Tibial artery (tissue), 4 donors: ENCODE measurements around the gene PEMT.

Experiments used
- DNase-seq, 2 donors: peaks; one replicate each; pipeline ENCODE4 v3.0.0-alpha.2; 2019
- H3K27ac ChIP-seq, 2 donors: fragments of 200-600 bp; sonication (generic) in 1 of 2; 1 replicate in 1 of 2; 2 replicates in 1 of 2; pipeline ENCODE4 v1.5.1; 2018 to 2019; ENCODE audit warnings: mild to moderate bottlenecking in 1 of 2
- H3K27me3 ChIP-seq, 2 donors: fragments of 200-600 bp; sonication (generic) in 1 of 2; one replicate each; pipeline versions ENCODE4 v1.5.1 to v1.6.0; 2016 to 2019
- H3K36me3 ChIP-seq, 3 donors: fragments of 200-600 bp; sonication (generic) in 2 of 3; one replicate each; pipeline ENCODE4 v1.5.1; 2016 to 2019; ENCODE audit warnings: mild to moderate bottlenecking in 2 of 3
- H3K4me1 ChIP-seq, 4 donors: fragments of 200-600 bp; sonication (generic) in 2 of 4; 1 replicate in 3 of 4; 2 replicates in 1 of 4; pipeline ENCODE4 v1.5.1; 2016 to 2019
- H3K4me3 ChIP-seq, 2 donors: fragments of 200-600 bp; sonication (generic) in 1 of 2; 1 replicate in 1 of 2; 2 replicates in 1 of 2; pipeline ENCODE4 v1.5.1; 2018 to 2019; ENCODE audit warnings: mild to moderate bottlenecking in 2 of 2
- H3K9me3 ChIP-seq, 3 donors: fragments of 200-600 bp; sonication (generic) in 1 of 3; one replicate each; pipeline ENCODE4 v1.5.1; 2016 to 2019
- intact Hi-C: fragments of 100-400 bp; cut with DNase I; formaldehyde crosslinking; loops from one replicate; pipeline ENCODE4 v1.15.0; 2023; ENCODE audit warnings: low total_unique reads
- TF ChIP-seq, protein P1 (sequence below), 2 experiments: fragments of 200-600 bp in 1 of 2; fragments of 450-650 bp in 1 of 2; IDR thresholded peaks; one replicate each; pipeline ENCODE4 v1.5.1; 2017 to 2019; ENCODE audit warnings: antibody characterized with exemption in 2 of 2, mild to moderate bottlenecking in 1 of 2, moderate library complexity in 1 of 2

The PEMT gene

DNA sequence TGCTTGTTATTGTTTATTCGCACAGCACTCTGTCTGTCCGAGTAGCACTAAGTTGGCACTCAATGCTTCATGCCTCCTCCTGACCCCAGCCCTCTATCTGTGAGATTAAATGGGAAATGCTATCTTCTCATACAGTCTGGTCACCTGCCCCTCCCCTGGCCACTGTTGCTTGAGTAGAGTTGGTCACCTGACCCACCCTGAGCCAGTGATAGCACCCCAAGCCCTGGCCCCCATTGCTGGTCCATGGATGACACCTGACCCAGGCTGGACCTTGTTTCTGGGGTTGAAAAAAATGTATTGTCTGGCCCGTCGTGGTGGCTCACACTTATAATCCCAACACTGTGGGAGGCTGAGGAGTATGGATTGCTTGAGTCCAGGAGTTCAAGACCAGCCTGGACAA, 8.5 kb upstream of the PEMT start:
- no peaks in the 10 kb centered on the region for H3K4me1 ChIP-seq
- intact Hi-C loops, result loop anchor here (10.0 kb wide), 1 partner anchor 275 kb away; no protein-coding TSS in a partner anchor
- no peaks in the 10 kb centered on the region for H3K27me3 ChIP-seq
- H3K4me3 ChIP-seq, result no peak overlapping the region
- TF ChIP-seq, protein P1, sequence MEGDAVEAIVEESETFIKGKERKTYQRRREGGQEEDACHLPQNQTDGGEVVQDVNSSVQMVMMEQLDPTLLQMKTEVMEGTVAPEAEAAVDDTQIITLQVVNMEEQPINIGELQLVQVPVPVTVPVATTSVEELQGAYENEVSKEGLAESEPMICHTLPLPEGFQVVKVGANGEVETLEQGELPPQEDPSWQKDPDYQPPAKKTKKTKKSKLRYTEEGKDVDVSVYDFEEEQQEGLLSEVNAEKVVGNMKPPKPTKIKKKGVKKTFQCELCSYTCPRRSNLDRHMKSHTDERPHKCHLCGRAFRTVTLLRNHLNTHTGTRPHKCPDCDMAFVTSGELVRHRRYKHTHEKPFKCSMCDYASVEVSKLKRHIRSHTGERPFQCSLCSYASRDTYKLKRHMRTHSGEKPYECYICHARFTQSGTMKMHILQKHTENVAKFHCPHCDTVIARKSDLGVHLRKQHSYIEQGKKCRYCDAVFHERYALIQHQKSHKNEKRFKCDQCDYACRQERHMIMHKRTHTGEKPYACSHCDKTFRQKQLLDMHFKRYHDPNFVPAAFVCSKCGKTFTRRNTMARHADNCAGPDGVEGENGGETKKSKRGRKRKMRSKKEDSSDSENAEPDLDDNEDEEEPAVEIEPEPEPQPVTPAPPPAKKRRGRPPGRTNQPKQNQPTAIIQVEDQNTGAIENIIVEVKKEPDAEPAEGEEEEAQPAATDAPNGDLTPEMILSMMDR (IDR thresholded peaks at IDR 0.05), result no peak
- DNase-seq, result no peak
- no peaks in the 10 kb centered on the region for H3K36me3 ChIP-seq
- no peak overlapping the region for H3K27ac ChIP-seq
- H3K9me3 ChIP-seq, result no peaks in the 10 kb centered on the region

DNA sequence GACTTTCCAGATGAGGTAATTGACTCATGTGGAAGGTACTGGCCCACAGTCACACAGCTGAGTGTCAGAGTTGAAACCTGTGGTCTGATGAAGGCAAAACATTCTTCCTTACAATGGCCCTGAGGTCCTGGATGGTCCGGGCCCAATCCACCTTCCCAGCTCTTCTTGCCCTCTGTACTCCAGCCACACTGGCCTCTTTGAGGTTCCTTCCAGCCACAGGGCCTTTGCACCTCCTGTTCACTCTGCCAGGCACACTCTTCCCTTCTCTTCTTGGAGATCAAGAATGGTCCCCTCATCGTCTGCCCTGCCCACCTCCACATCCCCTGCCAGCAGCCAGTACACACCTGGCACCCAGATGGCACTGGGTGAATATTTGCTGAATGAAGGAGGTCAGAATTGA, 6.5 kb upstream of the PEMT start:
- intact Hi-C loops, result loop anchor here (10.0 kb wide), 1 partner anchor 277 kb away; no protein-coding TSS in a partner anchor
- H3K27ac ChIP-seq, result no peak overlapping the region
- H3K9me3 ChIP-seq, result no peaks in the 10 kb centered on the region
- no peaks in the 10 kb centered on the region for H3K27me3 ChIP-seq
- DNase-seq, result no peak
- TF ChIP-seq, protein P1 (IDR thresholded peaks at IDR 0.05), result no peak
- no peak overlapping the region for H3K4me3 ChIP-seq
- H3K4me1 ChIP-seq, result peaks cover 0 to 3% (median 1%) of the 10 kb centered on the region in 4 donors
- no peaks in the 10 kb centered on the region for H3K36me3 ChIP-seq

DNA sequence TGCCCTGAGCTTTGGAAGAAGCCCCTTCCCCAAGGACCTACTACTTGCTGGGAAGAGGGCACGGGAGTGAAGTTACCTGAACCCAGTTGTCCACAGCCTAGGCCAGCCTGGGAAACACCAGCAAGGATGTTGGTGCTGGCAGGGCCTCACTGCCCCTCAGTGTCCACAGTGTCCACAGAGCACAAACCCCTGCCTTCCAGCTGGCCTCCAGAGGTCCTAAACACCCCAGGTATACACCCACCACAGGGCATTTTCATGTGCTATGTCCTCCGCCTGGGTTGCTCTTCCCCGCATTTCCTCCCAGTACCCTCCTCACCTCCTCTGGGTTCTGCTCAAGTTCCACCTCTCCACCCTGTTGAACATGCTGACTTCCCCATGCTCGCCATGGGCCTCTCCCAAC, 4.2 kb upstream of the PEMT start:
- Histone ChIP-seq H3K4me1 (peaks cover 0 to 16% (median 12%) of the 10 kb centered on the region in 4 donors), H3K27me3 (no peaks in the 10 kb centered on the region), H3K9me3 (no peaks in the 10 kb centered on the region), H3K36me3 (no peaks in the 10 kb centered on the region), H3K4me3 (no peak overlapping the region), H3K27ac (no peak overlapping the region)
- TF ChIP-seq, protein P1 (IDR thresholded peaks at IDR 0.05), result no peak
- no peak for DNase-seq
- intact Hi-C loops, result loop anchor here (10.0 kb wide), 1 partner anchor 279 kb away; no protein-coding TSS in a partner anchor

DNA sequence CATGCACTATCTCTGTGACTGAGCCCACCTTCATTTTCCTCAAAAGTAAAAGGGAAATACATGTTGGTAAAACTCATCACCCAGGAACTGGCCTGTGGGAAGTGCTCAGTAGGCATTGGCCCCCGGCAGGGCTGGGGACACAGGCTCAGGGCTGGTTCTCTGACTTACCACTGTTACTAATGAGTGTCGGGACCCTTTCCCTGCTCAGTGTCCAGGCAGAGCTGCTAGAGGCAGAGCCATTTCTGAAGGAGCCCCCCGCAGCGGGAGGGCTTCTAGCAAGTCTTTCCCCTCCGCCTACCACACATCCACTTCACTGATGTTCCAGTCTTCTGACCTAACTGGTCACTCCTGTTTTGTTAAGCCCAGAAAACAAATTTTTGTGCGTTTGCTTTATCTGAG, 1.7 kb upstream of the PEMT start:
- TF ChIP-seq, protein P1 (IDR thresholded peaks at IDR 0.05), result no peak

DNA sequence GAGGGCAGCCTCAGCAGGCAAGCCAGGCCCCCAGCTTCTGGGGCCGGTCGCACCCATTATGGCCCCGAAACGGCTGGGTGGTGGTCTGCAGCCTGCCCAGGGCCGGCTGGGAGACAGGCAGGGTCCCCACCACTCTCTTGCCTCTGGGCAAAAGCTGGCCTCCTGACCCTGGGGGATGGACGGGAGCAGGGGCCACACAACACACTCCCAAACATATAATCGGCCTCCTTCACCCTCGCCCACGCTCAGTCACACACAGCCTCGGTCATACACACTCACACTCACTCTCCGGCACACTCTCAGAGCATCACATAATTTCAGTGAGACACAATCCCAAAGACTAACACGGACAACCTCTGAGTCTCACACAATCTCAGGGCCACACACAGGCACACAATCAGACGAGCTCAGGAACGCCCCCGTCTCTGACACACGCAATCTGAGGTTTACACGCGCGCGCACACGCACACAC, 589 bp downstream of the PEMT start:
- intact Hi-C loops, result loop anchor here (5.0 to 10.0 kb wide), 2 partner anchors 94 to 284 kb away; partner anchors contain the start of gene RASD1

More for the DNA sequence above, 1.7 kb upstream of the PEMT start:
- Histone ChIP-seq H3K4me1 (peaks cover 0 to 27% (median 20%) of the 10 kb centered on the region in 4 donors), H3K9me3 (no peaks in the 10 kb centered on the region), H3K36me3 (no peaks in the 10 kb centered on the region), H3K27me3 (no peaks in the 10 kb centered on the region), H3K4me3 (no peak overlapping the region), H3K27ac (no peak overlapping the region)
- no peak for DNase-seq
- intact Hi-C loops, result loop anchor here (5.0 to 10.0 kb wide), 2 partner anchors 96 to 282 kb away; partner anchors contain the start of gene RASD1

More for the DNA sequence above, 589 bp downstream of the PEMT start:
- peak overlapping the region; percentile 62 to 69 for H3K4me3 ChIP-seq
- no peaks in the 10 kb centered on the region for H3K9me3 ChIP-seq
- no peaks in the 10 kb centered on the region for H3K27me3 ChIP-seq
- TF ChIP-seq, protein P1 (IDR thresholded peaks at IDR 0.05), result no peak
- no peak for DNase-seq
- peaks cover 0 to 27% (median 20%) of the 10 kb centered on the region in 4 donors for H3K4me1 ChIP-seq
- peak overlapping the region; percentile 75 to 81 for H3K27ac ChIP-seq
- H3K36me3 ChIP-seq, result no peaks in the 10 kb centered on the region
